Liver (tissue), 9 donors: ENCODE data around the gene SOAT1. TPM values are rescaled to one million over a fixed set of nuclear protein-coding genes. Genes with fewer than 3 reads are reported as not detected.
"Not testable (repeated sequence)": the region's sequence is repeated elsewhere in the genome, so short reads cannot be mapped to it uniquely, and the experiment has no call there.

Experiments
- DNase-seq: peaks from one replicate; pipeline ENCODE4 v3.0.0-alpha.2; 2017; ENCODE audit warnings: low spot score
- H3K27ac ChIP-seq, 2 donors: one replicate each; pipeline ENCODE4 v1.7.0; 2013; ENCODE audit warnings: inconsistent platforms in 2 of 2, low read length in 2 of 2, control low read depth in 1 of 2, low read depth in 1 of 2, mild to moderate bottlenecking in 1 of 2
- H3K27me3 ChIP-seq, 4 donors: one replicate each; pipeline versions ENCODE4 v1.6.1 to v1.7.0; 2013; ENCODE audit warnings: low read length in 3 of 4, inconsistent platforms in 1 of 4, mild to moderate bottlenecking in 1 of 4, moderate library complexity in 1 of 4; ENCODE audit not compliant: control insufficient read depth in 4 of 4, insufficient read depth in 4 of 4
- H3K36me3 ChIP-seq, 4 donors: one replicate each; pipeline versions ENCODE4 v1.6.1 to v1.7.0; 2013; ENCODE audit warnings: low read length in 3 of 4, mild to moderate bottlenecking in 3 of 4, low read depth in 1 of 4, moderate library complexity in 1 of 4; ENCODE audit not compliant: control insufficient read depth in 4 of 4, insufficient read depth in 3 of 4
- H3K4me1 ChIP-seq, 4 donors: one replicate each; pipeline versions ENCODE4 v1.6.1 to v1.7.0; 2013; ENCODE audit warnings: low read length in 3 of 4, mild to moderate bottlenecking in 3 of 4, moderate library complexity in 1 of 4; ENCODE audit not compliant: control insufficient read depth in 4 of 4, insufficient read depth in 4 of 4
- H3K4me3 ChIP-seq, 3 donors: one replicate each; pipeline versions ENCODE4 v1.6.1 to v1.7.0; 2013; ENCODE audit warnings: low read length in 3 of 3, control low read depth in 1 of 3, low read depth in 1 of 3, mild to moderate bottlenecking in 1 of 3
- H3K9ac ChIP-seq, 2 donors: one replicate each; pipeline ENCODE4 v1.7.0; 2013; ENCODE audit warnings: low read length in 2 of 2, mild to moderate bottlenecking in 2 of 2, moderate library complexity in 2 of 2, control low read depth in 1 of 2, low read depth in 1 of 2
- H3K9me3 ChIP-seq, 4 donors: one replicate each; pipeline versions ENCODE4 v1.6.1 to v1.7.0; 2013; ENCODE audit warnings: low read length in 3 of 4; ENCODE audit not compliant: control insufficient read depth in 4 of 4
- CTCF ChIP-seq: fragments of 150-350 bp; IDR thresholded peaks from 2 replicates; pipeline ENCODE4 v1.5.1; 2017; ENCODE audit warnings: improper control_type of control experiment, low read depth, low read length; ENCODE audit not compliant: missing input control
- EGR1 ChIP-seq, 2 donors: IDR thresholded peaks; 2 replicates each; pipeline ENCODE4 v1.6.1; 2016 to 2018; ENCODE audit warnings: antibody characterized with exemption in 2 of 2, low read depth in 2 of 2
- FOXA1 ChIP-seq: IDR thresholded peaks from 2 replicates; pipeline ENCODE4 v1.6.1; 2016; ENCODE audit warnings: antibody characterized with exemption
- FOXA2 ChIP-seq: IDR thresholded peaks from 2 replicates; pipeline ENCODE4 v1.6.1; 2016; ENCODE audit warnings: antibody characterized with exemption
- GABPA ChIP-seq, 2 donors: IDR thresholded peaks in 1 of 2; conservative IDR thresholded peaks in 1 of 2; 2 replicates each; pipeline ENCODE4 v1.6.1; 2016; ENCODE audit warnings: antibody characterized with exemption in 2 of 2, mild to moderate bottlenecking in 1 of 2, moderate library complexity in 1 of 2
- HNF4A ChIP-seq, 2 donors: conservative IDR thresholded peaks; 2 replicates each; pipeline ENCODE4 v1.6.1; 2016; ENCODE audit warnings: antibody characterized with exemption in 2 of 2, mild to moderate bottlenecking in 2 of 2
- HNF4G ChIP-seq: IDR thresholded peaks from 2 replicates; pipeline ENCODE4 v1.6.1; 2016; ENCODE audit warnings: antibody characterized with exemption
- JUND ChIP-seq, 2 donors: IDR thresholded peaks; 2 replicates each; pipeline ENCODE4 v1.6.1; 2016; ENCODE audit warnings: antibody characterized with exemption in 2 of 2
- NR2F2 ChIP-seq: IDR thresholded peaks from 2 replicates; pipeline ENCODE4 v1.6.1; 2016; ENCODE audit warnings: antibody characterized with exemption
- RAD21 ChIP-seq, 2 donors: IDR thresholded peaks; 2 replicates each; pipeline ENCODE4 v1.6.1; 2016; ENCODE audit warnings: antibody characterized with exemption in 2 of 2, mild to moderate bottlenecking in 2 of 2
- REST ChIP-seq: IDR thresholded peaks from 2 replicates; pipeline ENCODE4 v1.6.1; 2016; ENCODE audit warnings: antibody characterized with exemption, mild to moderate bottlenecking
- RXRA ChIP-seq, 2 donors: IDR thresholded peaks; 2 replicates each; pipeline ENCODE4 v1.6.1; 2017 to 2018; ENCODE audit warnings: antibody characterized with exemption in 2 of 2, mild to moderate bottlenecking in 1 of 2
- SP1 ChIP-seq: IDR thresholded peaks from 2 replicates; pipeline ENCODE4 v1.6.1; 2018; ENCODE audit warnings: antibody characterized with exemption, mild to moderate bottlenecking
- TAF1 ChIP-seq: conservative IDR thresholded peaks from 2 replicates; pipeline ENCODE4 v1.6.1; 2016; ENCODE audit warnings: antibody characterized with exemption, mild to moderate bottlenecking
- YY1 ChIP-seq: IDR thresholded peaks from 2 replicates; pipeline ENCODE4 v1.6.1; 2016; ENCODE audit warnings: antibody characterized with exemption, mild to moderate bottlenecking
- ZBTB33 ChIP-seq: IDR thresholded peaks from 2 replicates; pipeline ENCODE4 v1.6.1; 2016; ENCODE audit warnings: antibody characterized with exemption
- WGBS: extraction: QIAGEN DNeasy Blood & Tissue Kit; methylation state at CpG from one replicate; pipeline ENCODE4 v1.1.7; 2013; 5-methylcytosine and 5-hydroxymethylcytosine counted together
- polyA plus RNA-seq, 2 donors: library from polyadenylated mRNA; stranded (reverse) in 1 of 2; unstranded in 1 of 2; fragments of 200-250 nt in 1 of 2; fragments of >200 nt in 1 of 2; fragmentation: Nextera tagmentation in 1 of 2; extraction: Ambion mirVana in 1 of 2; gene quantifications; one replicate each; pipeline versions ENCODE4 v1.2.1 to v1.2.3, GENCODE V29; 2013 to 2015
- total RNA-seq, 2 donors: library from RNA; depleted of rRNA; stranded (reverse); fragments of >200 nt; gene quantifications; one replicate each; pipeline ENCODE4 v1.2.3, GENCODE V29; 2014
- TF ChIP-seq, protein P1 (sequence below): IDR thresholded peaks from 2 replicates; pipeline ENCODE4 v1.6.1; 2016; ENCODE audit warnings: antibody characterized with exemption
- TF ChIP-seq, protein P2 (sequence below): IDR thresholded peaks from 2 replicates; pipeline ENCODE4 v1.6.1; 2016; ENCODE audit warnings: antibody characterized with exemption
- donor health status: healthy.
- donor health status: healthy.
- donor health status: healthy.
- donor health status: healthy.
- donor health status: healthy.

The SOAT1 gene
- total and polyA plus RNA-seq, 4 donors, result 4.3 to 14.0 (median 9.3) TPM

- TF ChIP-seq, protein P1, sequence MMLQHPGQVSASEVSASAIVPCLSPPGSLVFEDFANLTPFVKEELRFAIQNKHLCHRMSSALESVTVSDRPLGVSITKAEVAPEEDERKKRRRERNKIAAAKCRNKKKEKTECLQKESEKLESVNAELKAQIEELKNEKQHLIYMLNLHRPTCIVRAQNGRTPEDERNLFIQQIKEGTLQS, result no peak
- TF ChIP-seq HNF4G (no peak), YY1 (no peak), CTCF (no peak), TAF1 (no peak), REST (no peak), FOXA1 (no peak), RXRA (IDR thresholded peaks at IDR 0.05) (peak; percentile 44 to 52), SP1 (peak; percentile 24), EGR1 (IDR thresholded peaks at IDR 0.05; ENCODE audit: low read depth in 2 of 2) (no peak), NR2F2 (peak; percentile 73), GABPA (IDR thresholded peaks at IDR 0.05 in 1 of 2, conservative IDR thresholded peaks at IDR 0.05 in 1 of 2) (no peak), FOXA2 (no peak), ZBTB33 (no peak), HNF4A (conservative IDR thresholded peaks at IDR 0.05) (no peak), JUND (IDR thresholded peaks at IDR 0.05) (peak; percentile 57 to 76), RAD21 (IDR thresholded peaks at IDR 0.05) (no peak)
- TF ChIP-seq, protein P2, sequence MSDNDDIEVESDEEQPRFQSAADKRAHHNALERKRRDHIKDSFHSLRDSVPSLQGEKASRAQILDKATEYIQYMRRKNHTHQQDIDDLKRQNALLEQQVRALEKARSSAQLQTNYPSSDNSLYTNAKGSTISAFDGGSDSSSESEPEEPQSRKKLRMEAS, result no peak
- Histone ChIP-seq H3K4me1 (peaks cover 0 to 1% (median 0%) of the 10 kb centered on the region in 4 donors), H3K4me3 (no peak overlapping the region), H3K27me3 (no peaks in the 10 kb centered on the region), H3K27ac (no peak overlapping the region), H3K9ac (no peak overlapping the region), H3K36me3 (peaks cover 2 to 36% (median 30%) of the 10 kb centered on the region in 4 donors), H3K9me3 (no peaks in the 10 kb centered on the region)
- no peak for DNase-seq
- 89% methylated on average over 5 of the region's 5 CpGs for WGBS
Measured at GRCh38 chr1:179353546-179353945, 59.9 kb downstream of the SOAT1 start.

GRCh38 chr1:179361631-179362030, 68.0 kb downstream of the SOAT1 start:
- H3K4me3 ChIP-seq, H3K9me3 ChIP-seq, H3K27me3 ChIP-seq, H3K9ac ChIP-seq, H3K4me1 ChIP-seq, DNase-seq, H3K27ac ChIP-seq, H3K36me3 ChIP-seq: not testable (repeated sequence)
- WGBS, result 92% methylated on average over 2 of the region's 2 CpGs
